Progenitor cell of endocrine pancreas (in vitro differentiated cells): ENCODE results near the gene DDRGK1. TPM values are rescaled to one million over a fixed set of nuclear protein-coding genes. Genes with fewer than 3 reads are reported as not detected.

Source experiments
- DNase-seq: peaks from one replicate; pipeline ENCODE4 v3.0.0; 2021; ENCODE audit warnings: low spot score; ENCODE audit not compliant: unreplicated experiment
- H3K27ac Mint-ChIP-seq: 2 replicates; pipeline ENCODE4 v1.8.0; 2021; ENCODE audit warnings: mild to moderate bottlenecking, moderate library complexity, mixed read lengths
- H3K27me3 Mint-ChIP-seq: 2 replicates; pipeline ENCODE4 v1.8.0; 2021; ENCODE audit warnings: mixed read lengths
- H3K36me3 Mint-ChIP-seq: 2 replicates; pipeline ENCODE4 v1.8.0; 2022; ENCODE audit warnings: mixed read lengths; ENCODE audit not compliant: insufficient read depth
- H3K4me1 Mint-ChIP-seq: 2 replicates; pipeline ENCODE4 v1.8.0; 2021; ENCODE audit warnings: low read depth, mixed read lengths
- H3K4me3 Mint-ChIP-seq: 2 replicates; pipeline ENCODE4 v1.8.0; 2021; ENCODE audit warnings: low read depth, mild to moderate bottlenecking, moderate library complexity, mixed read lengths
- H3K9me3 Mint-ChIP-seq: 2 replicates; pipeline ENCODE4 v1.8.0; 2021; ENCODE audit warnings: low read depth, mixed read lengths
- total RNA-seq: library from RNA; stranded (reverse); gene quantifications from 2 replicates; pipeline ENCODE4 v1.2.1, GENCODE V29; 2021
- TF ChIP-seq, protein P1 (sequence below): fragments of 200-600 bp; sonication (generic); IDR thresholded peaks from one replicate; pipeline ENCODE4 v1.5.0; 2021; ENCODE audit warnings: antibody characterized with exemption, mild to moderate bottlenecking; ENCODE audit not compliant: unreplicated experiment

The DDRGK1 gene
- total RNA-seq, 1 donor from 2014 or later, result 78.0 TPM

DNA sequence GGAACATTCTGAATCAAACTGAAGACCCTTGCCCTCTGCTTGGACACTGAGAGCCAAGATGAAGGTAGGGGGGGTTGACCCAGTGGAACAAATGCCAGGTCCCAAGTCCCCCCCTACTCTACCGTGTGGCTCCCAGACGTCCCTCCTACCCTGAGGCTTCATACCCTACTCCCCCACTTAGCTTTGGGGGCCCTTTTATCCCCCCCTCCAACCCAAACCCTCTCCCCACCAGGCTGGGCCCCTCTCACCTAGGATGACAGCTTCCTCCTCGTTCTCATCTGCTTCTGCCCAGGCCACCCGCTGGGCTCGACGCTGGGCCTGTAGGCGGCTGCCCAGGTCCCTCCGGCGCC is 1.5 kb downstream of the DDRGK1 start:
- peaks cover 17% of the 10 kb centered on the region for H3K36me3 Mint-ChIP-seq
- no peaks in the 10 kb centered on the region for H3K9me3 Mint-ChIP-seq
- peak overlapping the region; percentile 94 for H3K4me3 Mint-ChIP-seq
- DNase-seq, result no peak
- H3K4me1 Mint-ChIP-seq, result peaks cover 6% of the 10 kb centered on the region
- H3K27me3 Mint-ChIP-seq, result no peaks in the 10 kb centered on the region
- TF ChIP-seq, protein P1, sequence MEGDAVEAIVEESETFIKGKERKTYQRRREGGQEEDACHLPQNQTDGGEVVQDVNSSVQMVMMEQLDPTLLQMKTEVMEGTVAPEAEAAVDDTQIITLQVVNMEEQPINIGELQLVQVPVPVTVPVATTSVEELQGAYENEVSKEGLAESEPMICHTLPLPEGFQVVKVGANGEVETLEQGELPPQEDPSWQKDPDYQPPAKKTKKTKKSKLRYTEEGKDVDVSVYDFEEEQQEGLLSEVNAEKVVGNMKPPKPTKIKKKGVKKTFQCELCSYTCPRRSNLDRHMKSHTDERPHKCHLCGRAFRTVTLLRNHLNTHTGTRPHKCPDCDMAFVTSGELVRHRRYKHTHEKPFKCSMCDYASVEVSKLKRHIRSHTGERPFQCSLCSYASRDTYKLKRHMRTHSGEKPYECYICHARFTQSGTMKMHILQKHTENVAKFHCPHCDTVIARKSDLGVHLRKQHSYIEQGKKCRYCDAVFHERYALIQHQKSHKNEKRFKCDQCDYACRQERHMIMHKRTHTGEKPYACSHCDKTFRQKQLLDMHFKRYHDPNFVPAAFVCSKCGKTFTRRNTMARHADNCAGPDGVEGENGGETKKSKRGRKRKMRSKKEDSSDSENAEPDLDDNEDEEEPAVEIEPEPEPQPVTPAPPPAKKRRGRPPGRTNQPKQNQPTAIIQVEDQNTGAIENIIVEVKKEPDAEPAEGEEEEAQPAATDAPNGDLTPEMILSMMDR, result no peak
- H3K27ac Mint-ChIP-seq, result no peak overlapping the region

DNA sequence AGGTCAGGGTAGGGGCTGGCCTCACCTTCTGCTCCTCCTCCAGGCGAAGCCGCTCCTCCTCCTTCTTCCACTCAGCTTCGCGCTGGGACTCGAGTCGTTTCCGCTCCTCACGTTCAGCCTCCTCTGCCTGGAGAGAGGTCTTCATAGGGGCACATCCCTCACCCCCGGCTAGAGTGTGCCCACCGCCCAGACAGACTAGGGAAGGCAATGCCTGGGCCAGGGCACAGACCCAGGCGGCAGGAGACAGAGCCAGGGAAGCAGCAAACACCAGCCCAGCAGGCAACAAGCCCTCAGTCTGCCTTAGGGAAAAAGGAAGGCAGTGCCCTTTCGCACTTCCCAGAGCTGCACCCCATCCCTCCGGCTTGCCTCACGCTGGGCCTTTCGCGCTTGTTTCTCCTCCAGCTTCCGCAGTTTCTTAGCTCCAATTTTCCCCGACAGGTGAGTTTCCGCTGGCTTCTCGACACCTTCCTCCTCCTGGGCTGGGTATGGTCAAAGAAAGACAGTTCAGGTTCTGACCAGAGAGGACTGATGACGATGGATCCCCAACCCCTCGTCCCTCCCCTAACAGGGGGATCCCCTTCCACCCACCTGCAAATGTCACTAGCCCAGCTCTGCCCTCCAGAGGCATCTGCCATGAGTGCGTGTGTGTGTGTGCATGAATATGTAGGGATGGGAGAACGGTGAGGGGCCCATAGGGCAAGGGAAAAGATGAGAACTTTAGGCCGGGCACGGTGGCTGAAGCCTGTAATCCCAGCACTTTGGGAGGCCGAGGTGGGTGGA is 4.3 kb downstream of the DDRGK1 start:
- no peaks in the 10 kb centered on the region for H3K27me3 Mint-ChIP-seq
- no peaks in the 10 kb centered on the region for H3K9me3 Mint-ChIP-seq
- H3K4me1 Mint-ChIP-seq, result peaks cover 6% of the 10 kb centered on the region
- no peak for DNase-seq
- H3K36me3 Mint-ChIP-seq, result peaks cover 28% of the 10 kb centered on the region
- no peak overlapping the region for H3K4me3 Mint-ChIP-seq
- H3K27ac Mint-ChIP-seq, result no peak overlapping the region
- TF ChIP-seq, protein P1, result no peak

DNA sequence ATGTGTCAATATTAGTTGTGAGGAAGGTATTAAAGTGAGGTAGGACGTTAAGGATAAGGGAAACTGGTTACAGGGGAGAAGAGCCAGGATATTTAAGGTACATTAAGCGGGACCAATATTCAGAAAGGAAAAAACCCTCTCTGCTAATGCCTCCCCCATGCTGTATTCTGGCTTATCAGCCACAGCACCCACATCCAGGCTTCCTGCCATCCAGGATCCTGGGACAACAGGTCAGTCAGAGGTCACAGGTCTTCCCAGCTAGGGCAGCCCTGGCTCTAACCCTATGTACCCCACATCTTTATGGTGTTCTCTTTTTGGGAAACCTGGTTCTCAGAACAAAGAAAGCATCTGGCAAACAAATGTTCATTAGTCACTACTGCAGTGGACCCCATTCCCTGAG is 5.3 kb downstream of the DDRGK1 start:
- Mint-ChIP-seq H3K36me3 (peaks cover 28% of the 10 kb centered on the region), H3K9me3 (no peaks in the 10 kb centered on the region), H3K27ac (no peak overlapping the region), H3K27me3 (no peaks in the 10 kb centered on the region), H3K4me3 (no peak overlapping the region), H3K4me1 (peaks cover 6% of the 10 kb centered on the region)
- TF ChIP-seq, protein P1, result no peak
- no peak for DNase-seq

DNA sequence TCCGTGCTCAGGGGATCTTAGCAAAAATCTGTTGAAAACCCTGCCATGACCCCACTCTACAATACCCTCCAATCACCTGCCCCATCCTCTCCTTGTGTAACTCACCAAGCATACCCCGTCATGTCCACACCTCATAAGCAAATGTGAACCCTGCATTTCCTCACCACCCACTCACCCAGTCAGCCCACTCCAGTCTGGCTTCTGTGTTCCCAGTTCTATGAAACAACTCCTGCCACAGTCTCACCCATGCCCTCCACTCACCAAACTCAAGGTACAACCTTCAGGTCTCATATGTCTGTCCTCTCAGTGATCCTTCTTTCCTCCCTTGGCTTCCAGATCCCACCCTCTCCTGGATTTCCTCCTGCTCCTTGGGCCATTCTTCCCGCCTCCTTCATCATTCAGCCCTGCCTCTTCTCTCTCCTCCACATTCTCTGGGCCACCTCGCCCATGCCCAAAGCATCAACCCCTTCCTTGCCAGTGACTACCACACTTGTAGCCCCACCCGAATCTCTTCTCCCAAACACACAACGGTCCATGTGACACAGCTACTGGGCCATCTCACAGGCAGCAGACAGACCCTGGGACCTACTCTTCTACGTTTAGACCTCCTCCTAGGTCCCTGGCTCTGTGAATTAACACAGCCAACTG is 8.8 kb downstream of the DDRGK1 start:
- Mint-ChIP-seq H3K4me1 (no peaks in the 10 kb centered on the region), H3K4me3 (no peak overlapping the region), H3K9me3 (no peaks in the 10 kb centered on the region), H3K27ac (no peak overlapping the region), H3K27me3 (no peaks in the 10 kb centered on the region), H3K36me3 (peaks cover 34% of the 10 kb centered on the region)
- no peak for DNase-seq
- TF ChIP-seq, protein P1, result no peak

DNA sequence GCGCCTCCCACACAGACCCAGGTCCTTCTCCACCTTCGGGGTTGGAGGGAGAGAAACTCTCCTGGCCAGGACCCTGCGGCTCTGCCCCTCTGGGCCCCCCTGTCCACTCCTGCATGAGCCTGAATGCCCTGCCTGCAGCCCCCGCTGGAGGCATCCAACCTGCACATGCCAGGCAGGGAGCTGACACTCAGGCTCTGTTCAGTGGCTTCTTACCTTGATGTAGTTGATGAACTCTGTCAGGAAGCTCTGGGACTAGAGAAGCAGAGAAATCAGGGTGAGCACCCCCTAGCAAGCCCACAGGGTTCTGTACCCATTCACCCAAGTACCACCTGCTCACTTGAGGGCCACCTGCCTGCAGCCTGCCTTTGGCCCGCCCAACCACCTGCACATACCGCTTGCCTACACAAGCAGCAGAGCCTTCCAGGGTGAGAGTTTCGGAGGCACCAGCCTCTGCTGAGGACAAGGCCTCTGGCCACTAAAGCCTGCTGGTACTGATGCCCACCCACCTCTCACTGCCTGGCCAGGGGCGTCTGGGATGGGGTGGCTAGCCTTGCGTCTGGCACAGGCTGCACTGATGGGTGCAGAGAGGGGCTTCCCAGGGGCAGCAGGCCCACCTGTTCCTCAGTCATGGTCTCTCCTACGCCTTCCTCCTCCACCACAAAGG is 9.7 kb downstream of the DDRGK1 start:
- Mint-ChIP-seq H3K9me3 (no peaks in the 10 kb centered on the region), H3K36me3 (peaks cover 33% of the 10 kb centered on the region), H3K27ac (no peak overlapping the region), H3K4me3 (no peak overlapping the region), H3K4me1 (no peaks in the 10 kb centered on the region), H3K27me3 (no peaks in the 10 kb centered on the region)
- TF ChIP-seq, protein P1, result no peak
- no peak for DNase-seq
